Tibial artery (tissue), 4 donors: ENCODE data around the gene BGN.

ENCODE experiments used
- DNase-seq, 2 donors: peaks; one replicate each; pipeline ENCODE4 v3.0.0-alpha.2; 2019
- H3K27ac ChIP-seq, 2 donors: fragments of 200-600 bp; sonication (generic) in 1 of 2; 1 replicate in 1 of 2; 2 replicates in 1 of 2; pipeline ENCODE4 v1.5.1; 2018 to 2019; ENCODE audit warnings: mild to moderate bottlenecking in 1 of 2
- H3K27me3 ChIP-seq, 2 donors: fragments of 200-600 bp; sonication (generic) in 1 of 2; one replicate each; pipeline versions ENCODE4 v1.5.1 to v1.6.0; 2016 to 2019
- H3K36me3 ChIP-seq, 3 donors: fragments of 200-600 bp; sonication (generic) in 2 of 3; one replicate each; pipeline ENCODE4 v1.5.1; 2016 to 2019; ENCODE audit warnings: mild to moderate bottlenecking in 2 of 3
- H3K4me1 ChIP-seq, 4 donors: fragments of 200-600 bp; sonication (generic) in 2 of 4; 1 replicate in 3 of 4; 2 replicates in 1 of 4; pipeline ENCODE4 v1.5.1; 2016 to 2019
- H3K4me3 ChIP-seq, 2 donors: fragments of 200-600 bp; sonication (generic) in 1 of 2; 1 replicate in 1 of 2; 2 replicates in 1 of 2; pipeline ENCODE4 v1.5.1; 2018 to 2019; ENCODE audit warnings: mild to moderate bottlenecking in 2 of 2
- H3K9me3 ChIP-seq, 3 donors: fragments of 200-600 bp; sonication (generic) in 1 of 3; one replicate each; pipeline ENCODE4 v1.5.1; 2016 to 2019
- intact Hi-C: fragments of 100-400 bp; cut with DNase I; formaldehyde crosslinking; loops from one replicate; pipeline ENCODE4 v1.15.0; 2023; ENCODE audit warnings: low total_unique reads
- TF ChIP-seq, protein P1 (sequence below), 2 experiments: fragments of 200-600 bp in 1 of 2; fragments of 450-650 bp in 1 of 2; IDR thresholded peaks; one replicate each; pipeline ENCODE4 v1.5.1; 2017 to 2019; ENCODE audit warnings: antibody characterized with exemption in 2 of 2, mild to moderate bottlenecking in 1 of 2, moderate library complexity in 1 of 2

Gene BGN

DNA sequence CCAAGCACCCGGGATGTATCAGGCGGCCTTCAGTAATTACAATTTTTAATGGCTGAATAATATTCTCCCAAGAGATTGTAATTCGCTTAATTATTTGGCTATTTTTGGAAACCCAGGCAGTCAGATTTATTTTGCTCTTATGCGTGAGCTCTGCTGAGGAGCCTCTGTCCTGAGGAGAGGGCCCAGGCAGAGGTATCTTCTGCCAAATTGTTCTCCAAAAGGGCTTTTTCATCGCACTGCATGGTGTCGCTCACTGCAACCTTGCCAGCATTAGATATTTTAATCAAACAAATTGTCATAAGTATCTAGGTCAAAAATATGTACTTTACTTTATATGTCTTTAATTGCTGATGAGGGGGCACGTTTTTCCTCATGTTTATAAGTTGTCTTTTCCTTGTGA, 28.5 kb downstream of the BGN start:
- TF ChIP-seq, protein P1, sequence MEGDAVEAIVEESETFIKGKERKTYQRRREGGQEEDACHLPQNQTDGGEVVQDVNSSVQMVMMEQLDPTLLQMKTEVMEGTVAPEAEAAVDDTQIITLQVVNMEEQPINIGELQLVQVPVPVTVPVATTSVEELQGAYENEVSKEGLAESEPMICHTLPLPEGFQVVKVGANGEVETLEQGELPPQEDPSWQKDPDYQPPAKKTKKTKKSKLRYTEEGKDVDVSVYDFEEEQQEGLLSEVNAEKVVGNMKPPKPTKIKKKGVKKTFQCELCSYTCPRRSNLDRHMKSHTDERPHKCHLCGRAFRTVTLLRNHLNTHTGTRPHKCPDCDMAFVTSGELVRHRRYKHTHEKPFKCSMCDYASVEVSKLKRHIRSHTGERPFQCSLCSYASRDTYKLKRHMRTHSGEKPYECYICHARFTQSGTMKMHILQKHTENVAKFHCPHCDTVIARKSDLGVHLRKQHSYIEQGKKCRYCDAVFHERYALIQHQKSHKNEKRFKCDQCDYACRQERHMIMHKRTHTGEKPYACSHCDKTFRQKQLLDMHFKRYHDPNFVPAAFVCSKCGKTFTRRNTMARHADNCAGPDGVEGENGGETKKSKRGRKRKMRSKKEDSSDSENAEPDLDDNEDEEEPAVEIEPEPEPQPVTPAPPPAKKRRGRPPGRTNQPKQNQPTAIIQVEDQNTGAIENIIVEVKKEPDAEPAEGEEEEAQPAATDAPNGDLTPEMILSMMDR (IDR thresholded peaks at IDR 0.05): no peak
- H3K27me3 ChIP-seq: peaks cover 0 to 68% of the 10 kb centered on the region in 2 donors
- H3K27ac ChIP-seq: no peak overlapping the region
- no peaks in the 10 kb centered on the region for H3K9me3 ChIP-seq
- H3K4me1 ChIP-seq: peaks cover 0 to 9% (median 4%) of the 10 kb centered on the region in 4 donors
- intact Hi-C loops: loop anchor here (10.0 kb wide), 1 partner anchor 488 kb away; no protein-coding TSS in a partner anchor
- H3K36me3 ChIP-seq: no peaks in the 10 kb centered on the region
- DNase-seq: no peak
- no peak overlapping the region for H3K4me3 ChIP-seq

DNA sequence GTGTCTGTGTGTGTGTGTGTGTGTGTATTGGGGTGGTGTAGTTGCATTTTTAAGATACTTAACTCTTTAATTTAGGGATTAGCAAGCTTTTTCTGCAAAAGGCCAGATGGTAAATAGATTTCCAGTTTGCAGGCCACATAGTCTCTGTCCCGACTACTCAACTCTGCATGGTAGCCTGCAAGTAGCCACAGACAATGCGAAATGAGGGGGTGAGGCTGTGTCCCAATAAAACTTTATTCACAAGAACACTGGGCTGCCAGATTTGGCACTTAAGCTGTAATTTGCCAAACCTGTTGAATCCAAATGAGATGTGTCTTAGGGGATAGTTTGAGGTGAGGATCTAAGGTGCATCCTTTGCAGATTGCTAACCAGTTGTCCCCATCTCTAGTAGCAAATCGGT, 29.5 kb downstream of the BGN start:
- TF ChIP-seq, protein P1 (IDR thresholded peaks at IDR 0.05): no peak
- no peak for DNase-seq
- Histone ChIP-seq H3K9me3 (no peaks in the 10 kb centered on the region), H3K36me3 (no peaks in the 10 kb centered on the region), H3K27ac (no peak overlapping the region), H3K4me3 (no peak overlapping the region), H3K27me3 (peaks cover 0 to 58% of the 10 kb centered on the region in 2 donors), H3K4me1 (peaks cover 0 to 9% (median 3%) of the 10 kb centered on the region in 4 donors)
- intact Hi-C loops: loop anchor here (10.0 kb wide), 1 partner anchor 489 kb away; no protein-coding TSS in a partner anchor

DNA sequence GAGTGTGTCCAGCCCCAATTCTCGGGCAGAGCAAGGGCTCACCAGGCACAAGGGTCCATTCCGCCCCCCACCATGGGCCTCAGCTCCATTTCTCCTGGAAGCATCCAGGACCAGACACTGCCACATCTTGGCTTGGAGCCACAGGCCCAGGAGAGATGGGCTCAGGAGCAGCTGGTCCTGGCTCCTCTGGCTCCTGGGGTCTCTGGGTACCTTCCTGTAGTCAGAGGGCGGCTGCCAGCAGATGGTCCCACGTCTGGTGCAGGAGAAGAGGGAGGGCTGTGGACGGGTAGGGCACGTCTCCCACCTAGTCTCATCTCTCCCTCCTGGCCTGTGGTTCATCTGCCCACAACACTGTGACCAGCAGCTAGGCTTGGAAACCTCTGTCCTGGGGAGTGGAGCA, 30.7 kb downstream of the BGN start:
- peaks cover 0 to 46% of the 10 kb centered on the region in 2 donors for H3K27me3 ChIP-seq

GRCh38 chrX:153526042-153526441, 31.3 kb downstream of the BGN start:
- Histone ChIP-seq H3K27ac (no peak overlapping the region), H3K27me3 (peaks cover 0 to 43% of the 10 kb centered on the region in 2 donors), H3K4me3 (no peak overlapping the region), H3K36me3 (no peaks in the 10 kb centered on the region), H3K4me1 (peaks cover 0 to 7% (median 1%) of the 10 kb centered on the region in 4 donors), H3K9me3 (no peaks in the 10 kb centered on the region)
- TF ChIP-seq, protein P1 (IDR thresholded peaks at IDR 0.05): no peak
- DNase-seq: no peak
- intact Hi-C loops: loop anchor here (10.0 kb wide), 1 partner anchor 491 kb away; no protein-coding TSS in a partner anchor

More for the DNA sequence above, 30.7 kb downstream of the BGN start:
- Histone ChIP-seq H3K4me1 (peaks cover 0 to 9% (median 3%) of the 10 kb centered on the region in 4 donors), H3K27ac (no peak overlapping the region), H3K36me3 (no peaks in the 10 kb centered on the region), H3K9me3 (no peaks in the 10 kb centered on the region), H3K4me3 (no peak overlapping the region)
- TF ChIP-seq, protein P1 (IDR thresholded peaks at IDR 0.05): no peak
- intact Hi-C loops: loop anchor here (10.0 kb wide), 1 partner anchor 491 kb away; no protein-coding TSS in a partner anchor
- no peak for DNase-seq

GRCh38 chrX:153526801-153527200, 32.0 kb downstream of the BGN start:
- no peaks in the 10 kb centered on the region for H3K36me3 ChIP-seq
- TF ChIP-seq, protein P1 (IDR thresholded peaks at IDR 0.05): no peak
- DNase-seq: no peak
- H3K4me1 ChIP-seq: no peaks in the 10 kb centered on the region
- intact Hi-C loops: loop anchor here (10.0 kb wide), 1 partner anchor 492 kb away; no protein-coding TSS in a partner anchor
- H3K9me3 ChIP-seq: no peaks in the 10 kb centered on the region
- peaks cover 0 to 43% of the 10 kb centered on the region in 2 donors for H3K27me3 ChIP-seq
- H3K27ac ChIP-seq: no peak overlapping the region
- no peak overlapping the region for H3K4me3 ChIP-seq
